HG03342 (cell line): Measurements from ENCODE around the gene MRPL37.
A peak's percentile ranks its signal among the peaks of the same experiment; 100 is the strongest.
"Not testable (repeated sequence)": the region's sequence is repeated elsewhere in the genome, so short reads cannot be mapped to it uniquely, and the experiment has no call there.

Source experiments
- ATAC-seq: cut with Tn5 transposase; IDR thresholded peaks from one replicate; pipeline ENCODE4 v1.9.1; 2021; ENCODE audit warnings: mild to moderate bottlenecking, moderate library complexity; ENCODE audit not compliant: unreplicated experiment

Gene MRPL37

GRCh38 chr1:54199765-54200518 is at the start of gene MRPL37, which contains the start of gene CYB5RL:
Gene MRPL37 (plus strand): TSS chr1:54200167. CDS start chr1:54200244, 77 bp downstream.
Gene CYB5RL (minus strand): TSS chr1:54200030. CDS start chr1:54195616, 4,414 bp downstream.
- ATAC-seq, result peak; percentile 95

GRCh38 chr1:54151013-54151412 is 49.0 kb upstream of the MRPL37 start:
- ATAC-seq, result no peak

GRCh38 chr1:54152696-54153095 is 47.3 kb upstream of the MRPL37 start, which contains the start of gene CDCP2:
Gene CDCP2 (minus strand): TSS chr1:54153000. CDS start chr1:54152922, 78 bp downstream.
- no peak for ATAC-seq

- ATAC-seq, result no peak
These were observed 46.2 kb upstream of the MRPL37 start for GRCh38 chr1:54153535-54154439.

- no peak for ATAC-seq
These were observed 43.8 kb upstream of the MRPL37 start for GRCh38 chr1:54156201-54156600.

- ATAC-seq, result no peak
These were observed 43.0 kb upstream of the MRPL37 start for GRCh38 chr1:54156986-54157385.

GRCh38 chr1:54157401-54157800 is 42.6 kb upstream of the MRPL37 start:
- ATAC-seq, result no peak

- no peak for ATAC-seq
These were observed 41.9 kb upstream of the MRPL37 start for GRCh38 chr1:54158071-54158470.

GRCh38 chr1:54159733-54160316 is 40.1 kb upstream of the MRPL37 start:
- ATAC-seq, result no peak

GRCh38 chr1:54160351-54160750 is 39.6 kb upstream of the MRPL37 start:
- no peak for ATAC-seq

- no peak for ATAC-seq
These were observed 38.3 kb upstream of the MRPL37 start for GRCh38 chr1:54161495-54162168.

GRCh38 chr1:54163051-54163450 is 36.9 kb upstream of the MRPL37 start:
- no peak for ATAC-seq

- ATAC-seq, result no peak
These were observed 36.4 kb upstream of the MRPL37 start for GRCh38 chr1:54163573-54163972.

- ATAC-seq, result no peak
These were observed 34.8 kb upstream of the MRPL37 start for GRCh38 chr1:54165146-54165545.

- not testable (repeated sequence) for ATAC-seq
These were observed 33.6 kb upstream of the MRPL37 start for GRCh38 chr1:54166357-54166756.

- no peak for ATAC-seq
These were observed 32.4 kb upstream of the MRPL37 start for GRCh38 chr1:54167422-54168139.

GRCh38 chr1:54168206-54168965 is 31.6 kb upstream of the MRPL37 start:
- no peak for ATAC-seq

- no peak for ATAC-seq
These were observed 30.9 kb upstream of the MRPL37 start for GRCh38 chr1:54169068-54169467.

- no peak for ATAC-seq
These were observed 29.0 kb upstream of the MRPL37 start for GRCh38 chr1:54171016-54171415.
